ENCODE measurements around the gene TREH.
"Not testable (repeated sequence)": the region's sequence is repeated elsewhere in the genome, so short reads cannot be mapped to it uniquely, and the experiment has no call there.

The TREH gene

DNA sequence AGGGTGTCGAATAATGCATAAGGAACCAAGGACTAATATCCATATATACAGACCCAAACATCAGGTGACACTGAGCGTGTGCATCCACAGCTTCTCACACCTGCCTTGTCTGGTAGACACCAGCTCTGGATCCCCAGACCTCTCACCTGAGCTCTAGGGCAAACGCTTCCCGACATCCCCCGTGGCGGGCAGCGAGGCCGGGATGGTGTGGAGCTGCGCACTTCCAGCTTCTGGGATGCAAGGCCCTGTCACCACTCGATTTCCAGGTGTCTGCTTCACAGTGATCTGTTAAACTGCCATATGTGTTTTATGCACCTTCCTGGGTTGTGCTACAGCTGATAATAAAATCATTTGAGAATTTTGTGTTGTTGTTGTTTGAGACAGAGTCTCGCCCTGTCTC, 15.3 kb upstream of the TREH start:
- no peak for DNase-seq

GRCh38 chr11:118694185-118694584, 14.7 kb upstream of the TREH start:
- no peak for DNase-seq

GRCh38 chr11:118691926-118692830, 12.7 kb upstream of the TREH start:
- peak; percentile 30 for DNase-seq

- peak; percentile 23 for DNase-seq
These were observed 11.3 kb upstream of the TREH start for GRCh38 chr11:118690553-118691304.

- peak; percentile 95 for DNase-seq
These were observed 10.6 kb upstream of the TREH start for GRCh38 chr11:118689852-118690552.

GRCh38 chr11:118689503-118689851, 10.0 kb upstream of the TREH start:
- DNase-seq: no peak

GRCh38 chr11:118688851-118689502, 9.5 kb upstream of the TREH start:
- DNase-seq: no peak

- not testable (repeated sequence) for DNase-seq
These were observed 8.9 kb upstream of the TREH start for GRCh38 chr11:118688339-118688738.

DNA sequence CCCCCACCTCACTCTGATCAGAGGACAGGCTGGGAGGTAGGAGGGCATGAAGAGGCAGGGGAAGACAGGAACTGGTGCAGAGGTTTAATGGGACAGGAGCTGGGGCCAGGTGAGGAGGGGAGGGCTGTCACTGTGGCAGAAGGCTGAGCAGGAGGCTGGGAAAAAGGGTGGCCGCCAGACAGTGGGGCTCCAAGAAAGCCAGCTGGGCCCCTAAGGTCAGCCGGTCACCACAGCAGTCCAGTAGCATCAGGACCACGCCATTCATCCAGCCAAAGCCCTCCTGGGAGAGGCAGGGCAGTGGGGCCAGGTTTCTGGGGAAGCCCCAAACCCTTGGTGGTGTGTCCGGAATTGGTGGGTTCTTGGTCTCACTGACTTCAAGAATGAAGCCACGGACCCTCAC, 8.5 kb upstream of the TREH start:
- DNase-seq: no peak

- DNase-seq: no peak
These were observed 4.7 kb upstream of the TREH start for GRCh38 chr11:118684187-118684586.

- DNase-seq: not testable (repeated sequence)
These were observed 3.5 kb upstream of the TREH start for GRCh38 chr11:118682939-118683338.

DNA sequence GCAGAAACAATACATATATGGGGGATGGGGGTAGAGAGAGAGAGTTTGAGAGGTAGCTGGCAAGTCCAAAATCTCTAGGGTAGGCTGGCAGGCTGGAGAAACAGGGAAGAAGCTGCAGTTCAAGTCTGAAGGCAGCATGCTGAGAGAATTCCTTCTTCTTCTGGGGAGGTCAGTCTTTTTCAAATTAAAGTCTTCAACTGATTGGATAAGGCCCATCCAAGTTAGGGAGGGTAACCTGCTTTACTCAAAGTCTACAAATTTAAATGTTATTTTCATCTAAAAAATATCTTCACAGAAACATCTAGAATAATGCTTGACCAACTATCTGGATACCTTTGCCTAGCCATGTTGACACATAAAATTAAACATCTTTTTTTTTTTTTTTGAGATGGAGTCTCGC, 2.9 kb upstream of the TREH start:
- no peak for DNase-seq

DNA sequence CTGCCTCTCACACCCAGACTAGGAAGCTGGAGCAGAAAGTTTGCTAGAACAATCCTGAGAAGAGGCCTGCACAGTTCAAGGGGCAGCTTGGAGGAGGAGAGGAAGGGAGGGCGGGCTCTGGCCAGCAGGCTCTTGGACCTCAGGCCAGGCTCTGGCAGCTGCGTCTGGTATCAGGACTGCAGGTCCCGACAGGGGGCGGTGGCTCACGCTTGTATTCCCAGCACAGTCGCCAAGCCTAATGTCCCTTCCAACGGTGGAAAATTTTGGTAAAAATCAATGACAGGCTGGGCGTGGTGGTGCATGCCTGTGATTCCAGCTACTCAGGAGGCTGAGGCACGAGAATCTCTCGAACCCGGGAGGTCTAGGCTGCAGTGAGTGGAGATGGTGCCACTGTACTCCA, 542 bp downstream of the TREH start:
- DNase-seq: peak; percentile 27

DNA sequence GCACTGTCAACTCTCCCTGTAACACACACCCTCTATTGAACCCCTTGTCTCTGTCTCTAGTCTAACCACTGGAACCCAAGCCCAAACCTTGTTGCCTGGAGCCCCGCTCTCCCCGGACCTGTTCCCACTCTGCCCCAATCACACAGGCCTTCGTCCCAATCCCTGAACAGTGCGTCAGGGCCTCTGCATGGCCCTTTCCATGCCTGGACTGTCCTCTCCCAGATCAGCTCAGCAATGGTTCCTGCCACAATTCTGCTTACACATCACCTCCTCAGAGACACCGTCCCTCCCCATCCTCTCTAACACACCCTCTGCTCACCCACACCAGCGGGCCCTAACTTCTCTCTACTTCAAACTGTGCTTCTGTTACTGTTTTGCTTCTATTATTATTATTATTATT, 1.5 kb downstream of the TREH start:
- no peak for DNase-seq

DNA sequence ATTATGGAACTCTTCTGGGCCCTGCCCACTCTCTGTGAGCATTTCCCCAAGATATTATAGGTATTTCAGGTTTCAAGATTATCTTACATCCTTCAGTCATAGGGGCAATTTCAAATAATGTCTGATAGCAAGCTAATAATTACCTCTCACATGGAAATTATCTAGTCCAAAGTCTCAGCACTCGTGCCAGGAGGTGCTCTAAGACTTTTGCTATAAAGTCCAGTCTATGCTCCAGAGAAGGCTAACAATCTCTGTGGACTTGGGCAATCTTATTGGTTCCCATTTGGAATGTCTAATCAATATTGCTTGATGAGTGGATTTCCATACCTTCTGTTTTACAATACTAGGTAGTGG, 5.4 kb downstream of the TREH start:
- no peak for DNase-seq

DNA sequence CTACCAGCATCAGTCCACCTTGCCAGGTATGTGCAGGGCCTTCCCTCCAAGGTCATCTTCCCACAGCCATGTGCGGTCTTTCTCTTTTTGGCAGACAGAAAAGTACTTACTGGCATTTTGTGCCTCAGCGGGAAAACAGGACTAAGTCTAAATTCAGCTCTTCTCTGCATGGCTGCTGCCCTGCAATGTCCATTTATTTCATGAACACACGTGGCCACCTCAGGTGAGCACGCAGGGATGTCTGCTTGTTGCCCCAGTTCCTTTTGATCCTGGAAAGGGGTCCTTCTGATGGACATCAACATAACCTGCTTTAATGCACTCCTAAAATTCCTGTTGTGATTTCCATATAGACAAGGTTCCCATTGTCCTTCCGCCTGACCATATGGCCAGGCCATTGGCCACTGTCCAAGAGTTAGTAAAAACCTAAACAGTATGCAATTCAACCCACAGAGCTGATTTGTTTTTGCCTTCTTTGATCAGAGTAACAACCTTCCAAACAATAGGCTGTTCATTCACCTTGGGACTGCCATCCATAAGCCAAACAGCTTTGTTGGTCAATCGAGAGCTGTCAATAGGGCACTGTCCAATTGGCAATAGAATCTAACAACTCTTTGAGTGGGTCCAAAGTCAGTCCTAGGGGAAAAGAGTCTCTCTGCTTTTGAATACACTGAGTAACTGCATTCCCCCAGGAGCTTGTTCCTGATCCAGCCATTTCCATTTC, 5.9 kb downstream of the TREH start:
- no peak for DNase-seq

GRCh38 chr11:118672846-118673245, 6.6 kb downstream of the TREH start:
- no peak for DNase-seq

DNA sequence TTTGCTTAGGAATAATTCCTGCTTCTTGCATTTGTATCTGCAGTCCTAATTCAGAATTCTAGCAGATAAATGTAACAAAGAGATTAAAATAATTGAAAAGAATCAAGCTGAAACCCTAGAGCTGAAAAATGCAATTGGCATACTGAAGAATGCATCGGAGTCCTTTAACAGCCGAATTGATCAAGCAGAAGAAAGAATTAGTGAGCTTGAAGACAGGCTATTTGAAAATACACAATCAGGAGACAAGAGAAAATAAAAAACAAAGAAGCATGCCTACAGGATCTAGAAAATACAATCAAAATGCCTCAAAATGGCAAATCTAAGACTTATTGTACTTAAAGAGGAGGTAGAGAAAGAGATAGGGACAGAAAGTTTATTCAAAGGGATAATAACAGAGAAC, 8.2 kb downstream of the TREH start:
- no peak for DNase-seq

DNA sequence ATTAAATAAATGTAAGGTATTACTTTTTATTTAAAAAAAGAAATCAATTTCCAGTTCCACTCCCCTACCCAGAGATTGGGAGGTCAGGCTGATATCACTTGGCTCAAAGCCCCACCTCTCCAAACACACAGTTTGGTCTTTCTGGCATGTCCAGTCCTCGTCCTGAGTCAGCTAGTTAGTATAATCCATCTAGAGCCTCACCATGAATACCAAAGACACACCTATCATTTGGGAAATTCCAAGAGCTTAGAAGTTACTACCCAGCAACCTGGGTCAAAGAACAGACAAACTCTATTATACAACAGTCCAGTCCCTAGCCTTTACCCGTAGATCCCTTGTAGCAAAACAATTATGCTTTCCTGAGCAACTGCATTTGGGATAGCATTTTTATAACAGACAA, 9.4 kb downstream of the TREH start:
- no peak for DNase-seq

DNA sequence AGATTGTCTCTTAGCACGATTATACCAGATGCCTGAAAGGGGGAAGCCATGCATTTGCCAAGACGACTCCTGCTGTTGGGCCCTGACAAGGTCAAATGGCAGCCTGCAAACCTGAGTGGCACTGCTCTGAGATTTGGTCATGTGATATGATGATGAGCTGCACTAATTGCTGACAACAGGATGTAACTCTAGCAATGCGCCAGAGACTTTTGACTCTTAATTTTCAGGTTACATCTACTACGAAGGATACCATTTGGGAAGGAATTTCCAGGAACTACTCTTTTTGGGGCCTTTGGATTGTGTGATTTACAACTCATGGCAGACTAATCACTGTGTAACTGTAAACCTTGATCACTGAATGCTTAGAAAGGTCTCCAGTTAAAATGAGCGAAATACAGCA, 13.1 kb downstream of the TREH start:
- DNase-seq: no peak

- DNase-seq: no peak
These were observed 15.5 kb downstream of the TREH start for GRCh38 chr11:118663902-118664301.

- no peak for DNase-seq
These were observed 16.1 kb downstream of the TREH start for GRCh38 chr11:118663381-118663780.

All from femur (tissue), 1 donor.